ENCODE data around the gene SARDH.

Gene SARDH

GRCh38 chr9:133774799-133775198 lies 36.6 kb upstream of the SARDH start:
- H3K79me2 ChIP-seq (ENCODE audit: insufficient read depth, low read length): no peaks in the 10 kb centered on the region
- no peak overlapping the region for H3K4me2 ChIP-seq (ENCODE audit: insufficient read depth, low read length)
- no peaks in the 10 kb centered on the region for H4K20me1 ChIP-seq (ENCODE audit: insufficient read depth, low read length)
- ATAC-seq (ENCODE audit: insufficient read depth, low read depth): no peak
- H3K4me3 ChIP-seq (ENCODE audit: low read depth in 1 of 2, low read length in 2 of 2): no peak overlapping the region
- no peaks in the 10 kb centered on the region for H3K27me3 ChIP-seq (ENCODE audit: insufficient read depth, low read length, poor library complexity)
- DNase-seq: no peak
- H3K27ac ChIP-seq (ENCODE audit: low read length): no peak overlapping the region
- no peak for TF ChIP-seq CTCF (IDR thresholded peaks at IDR 0.05; ENCODE audit: borderline replicate concordance, extremely low read depth, low read length, poor library complexity, severe bottlenecking)
- TF ChIP-seq EZH2 (IDR thresholded peaks at IDR 0.05; ENCODE audit: borderline replicate concordance, low read depth, low read length, severe bottlenecking): no peak
- no peaks in the 10 kb centered on the region for H3K4me1 ChIP-seq (ENCODE audit: insufficient read depth, low read length)
- H2AFZ ChIP-seq (ENCODE audit: low read depth, low read length): no peak overlapping the region
- peaks cover 5% of the 10 kb centered on the region for H3K9me3 ChIP-seq (ENCODE audit: insufficient read depth, low read length, severe bottlenecking)
- H3K9ac ChIP-seq (ENCODE audit: low read depth, low read length): no peak overlapping the region
- no peaks in the 10 kb centered on the region for H3K36me3 ChIP-seq (ENCODE audit: insufficient read depth, low read length)

GRCh38 chr9:133773889-133774655 lies 35.9 kb upstream of the SARDH start:
- peaks cover 5% of the 10 kb centered on the region for H3K9me3 ChIP-seq (ENCODE audit: insufficient read depth, low read length, severe bottlenecking)
- no peak overlapping the region for H3K4me3 ChIP-seq (ENCODE audit: low read depth in 1 of 2, low read length in 2 of 2)
- ATAC-seq (ENCODE audit: insufficient read depth, low read depth): no peak
- no peaks in the 10 kb centered on the region for H3K79me2 ChIP-seq (ENCODE audit: insufficient read depth, low read length)
- no peaks in the 10 kb centered on the region for H3K27me3 ChIP-seq (ENCODE audit: insufficient read depth, low read length, poor library complexity)
- no peak overlapping the region for H2AFZ ChIP-seq (ENCODE audit: low read depth, low read length)
- no peak for DNase-seq
- no peak overlapping the region for H3K27ac ChIP-seq (ENCODE audit: low read length)
- H4K20me1 ChIP-seq (ENCODE audit: insufficient read depth, low read length): no peaks in the 10 kb centered on the region
- no peaks in the 10 kb centered on the region for H3K36me3 ChIP-seq (ENCODE audit: insufficient read depth, low read length)
- H3K4me2 ChIP-seq (ENCODE audit: insufficient read depth, low read length): no peak overlapping the region
- H3K9ac ChIP-seq (ENCODE audit: low read depth, low read length): no peak overlapping the region
- TF ChIP-seq EZH2 (IDR thresholded peaks at IDR 0.05; ENCODE audit: borderline replicate concordance, low read depth, low read length, severe bottlenecking) (no peak), CTCF (IDR thresholded peaks at IDR 0.05; ENCODE audit: borderline replicate concordance, extremely low read depth, low read length, poor library complexity, severe bottlenecking) (no peak)
- no peaks in the 10 kb centered on the region for H3K4me1 ChIP-seq (ENCODE audit: insufficient read depth, low read length)

GRCh38 chr9:133772581-133772980 lies 34.4 kb upstream of the SARDH start:
- Histone ChIP-seq H3K36me3 (ENCODE audit: insufficient read depth, low read length) (no peaks in the 10 kb centered on the region), H3K4me1 (ENCODE audit: insufficient read depth, low read length) (no peaks in the 10 kb centered on the region), H3K4me2 (ENCODE audit: insufficient read depth, low read length) (no peak overlapping the region), H3K79me2 (ENCODE audit: insufficient read depth, low read length) (no peaks in the 10 kb centered on the region), H3K9ac (ENCODE audit: low read depth, low read length) (no peak overlapping the region), H3K27ac (ENCODE audit: low read length) (no peak overlapping the region), H3K4me3 (ENCODE audit: low read depth in 1 of 2, low read length in 2 of 2) (no peak overlapping the region), H4K20me1 (ENCODE audit: insufficient read depth, low read length) (no peaks in the 10 kb centered on the region), H3K27me3 (ENCODE audit: insufficient read depth, low read length, poor library complexity) (no peaks in the 10 kb centered on the region), H3K9me3 (ENCODE audit: insufficient read depth, low read length, severe bottlenecking) (peaks cover 5% of the 10 kb centered on the region), H2AFZ (ENCODE audit: low read depth, low read length) (no peak overlapping the region)
- ATAC-seq (ENCODE audit: insufficient read depth, low read depth): no peak
- TF ChIP-seq EZH2 (IDR thresholded peaks at IDR 0.05; ENCODE audit: borderline replicate concordance, low read depth, low read length, severe bottlenecking) (no peak), CTCF (IDR thresholded peaks at IDR 0.05; ENCODE audit: borderline replicate concordance, extremely low read depth, low read length, poor library complexity, severe bottlenecking) (no peak)
- DNase-seq: no peak
